ENCODE data around the gene CARS1.

Gene CARS1

DNA sequence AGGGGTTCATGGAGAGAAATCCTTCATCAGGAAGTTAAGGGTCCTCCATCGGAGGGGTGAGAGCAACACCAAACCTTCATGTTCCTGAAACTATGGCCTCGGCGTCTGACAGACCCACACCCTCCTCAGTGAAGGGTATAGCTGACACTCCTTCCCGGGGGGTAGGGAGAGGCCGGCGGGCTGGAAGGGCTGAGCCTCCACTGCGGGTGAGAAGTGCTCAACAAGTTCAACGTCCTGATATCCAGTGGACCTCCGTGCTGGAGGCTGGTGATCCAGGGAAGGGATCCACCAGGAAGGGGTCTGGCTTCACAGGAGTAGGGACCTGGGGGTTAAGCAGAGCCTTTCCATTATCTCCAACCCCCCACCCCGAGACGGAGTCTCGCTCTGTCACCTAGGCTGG, 12.3 kb downstream of the CARS1 start:
- no peak for DNase-seq (ENCODE audit: low spot score)
- TF ChIP-seq, protein P1, sequence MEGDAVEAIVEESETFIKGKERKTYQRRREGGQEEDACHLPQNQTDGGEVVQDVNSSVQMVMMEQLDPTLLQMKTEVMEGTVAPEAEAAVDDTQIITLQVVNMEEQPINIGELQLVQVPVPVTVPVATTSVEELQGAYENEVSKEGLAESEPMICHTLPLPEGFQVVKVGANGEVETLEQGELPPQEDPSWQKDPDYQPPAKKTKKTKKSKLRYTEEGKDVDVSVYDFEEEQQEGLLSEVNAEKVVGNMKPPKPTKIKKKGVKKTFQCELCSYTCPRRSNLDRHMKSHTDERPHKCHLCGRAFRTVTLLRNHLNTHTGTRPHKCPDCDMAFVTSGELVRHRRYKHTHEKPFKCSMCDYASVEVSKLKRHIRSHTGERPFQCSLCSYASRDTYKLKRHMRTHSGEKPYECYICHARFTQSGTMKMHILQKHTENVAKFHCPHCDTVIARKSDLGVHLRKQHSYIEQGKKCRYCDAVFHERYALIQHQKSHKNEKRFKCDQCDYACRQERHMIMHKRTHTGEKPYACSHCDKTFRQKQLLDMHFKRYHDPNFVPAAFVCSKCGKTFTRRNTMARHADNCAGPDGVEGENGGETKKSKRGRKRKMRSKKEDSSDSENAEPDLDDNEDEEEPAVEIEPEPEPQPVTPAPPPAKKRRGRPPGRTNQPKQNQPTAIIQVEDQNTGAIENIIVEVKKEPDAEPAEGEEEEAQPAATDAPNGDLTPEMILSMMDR (IDR thresholded peaks at IDR 0.05; ENCODE audit: borderline replicate concordance, control extremely low read depth, extremely low read depth, insufficient read depth, missing control alignments) = no peak
- in situ Hi-C loops (cut with MboI; ENCODE audit: low sequenced_read_pairs, unreplicated experiment) = no loop called here

DNA sequence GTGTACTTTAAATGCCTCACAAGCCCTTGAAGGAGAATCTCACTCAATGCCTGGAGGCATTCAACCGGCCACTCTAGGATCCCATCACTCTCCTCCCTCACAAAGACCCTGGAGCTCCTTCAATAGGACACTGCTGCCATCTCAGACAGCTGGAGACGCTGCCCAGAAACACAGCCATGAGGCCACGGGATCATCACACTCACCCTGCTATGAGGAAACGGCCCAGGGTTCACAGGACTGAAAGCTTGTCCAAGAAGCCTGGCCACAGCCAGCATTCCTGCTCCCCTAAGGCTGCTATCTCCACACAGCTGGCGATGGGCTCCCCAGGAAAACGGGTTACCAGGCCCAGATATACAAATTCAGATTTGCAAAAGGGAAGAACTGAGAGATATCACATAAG, 13.2 kb downstream of the CARS1 start:
- DNase-seq (ENCODE audit: low spot score) = no peak
- in situ Hi-C loops (cut with MboI; ENCODE audit: low sequenced_read_pairs, unreplicated experiment) = no loop called here
- TF ChIP-seq, protein P1 (IDR thresholded peaks at IDR 0.05; ENCODE audit: borderline replicate concordance, control extremely low read depth, extremely low read depth, insufficient read depth, missing control alignments) = no peak

DNA sequence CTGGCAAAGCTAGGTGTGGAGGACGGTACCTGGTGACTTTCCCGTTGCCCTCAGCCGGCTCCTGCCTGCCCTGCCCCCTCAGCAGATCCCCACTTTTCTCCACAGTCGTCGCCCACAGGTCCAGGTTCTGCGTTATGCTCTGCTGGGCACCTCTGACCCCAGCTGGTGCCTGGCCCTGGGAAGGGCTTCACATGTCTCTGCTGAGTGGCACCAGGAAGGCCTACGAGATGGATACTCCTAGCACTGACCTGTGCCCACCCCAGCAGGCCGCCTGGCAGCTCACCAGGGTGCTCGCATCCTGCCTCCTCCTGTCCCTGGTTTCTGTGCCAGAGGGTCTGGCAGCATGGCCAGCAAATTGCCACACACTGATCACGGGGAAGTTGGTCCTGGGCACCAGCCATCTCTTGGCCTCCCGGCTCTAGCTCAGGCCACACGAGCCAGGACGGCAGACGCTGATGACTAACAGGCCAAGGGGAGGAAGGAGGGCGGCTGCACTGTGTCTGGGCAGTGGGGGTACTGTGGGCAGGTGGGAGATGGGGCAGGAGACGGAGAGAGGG, 13.8 kb downstream of the CARS1 start:
- TF ChIP-seq, protein P1 (IDR thresholded peaks at IDR 0.05; ENCODE audit: borderline replicate concordance, control extremely low read depth, extremely low read depth, insufficient read depth, missing control alignments) = no peak
- no peak for DNase-seq (ENCODE audit: low spot score)
- in situ Hi-C loops (cut with MboI; ENCODE audit: low sequenced_read_pairs, unreplicated experiment) = no loop called here

DNA sequence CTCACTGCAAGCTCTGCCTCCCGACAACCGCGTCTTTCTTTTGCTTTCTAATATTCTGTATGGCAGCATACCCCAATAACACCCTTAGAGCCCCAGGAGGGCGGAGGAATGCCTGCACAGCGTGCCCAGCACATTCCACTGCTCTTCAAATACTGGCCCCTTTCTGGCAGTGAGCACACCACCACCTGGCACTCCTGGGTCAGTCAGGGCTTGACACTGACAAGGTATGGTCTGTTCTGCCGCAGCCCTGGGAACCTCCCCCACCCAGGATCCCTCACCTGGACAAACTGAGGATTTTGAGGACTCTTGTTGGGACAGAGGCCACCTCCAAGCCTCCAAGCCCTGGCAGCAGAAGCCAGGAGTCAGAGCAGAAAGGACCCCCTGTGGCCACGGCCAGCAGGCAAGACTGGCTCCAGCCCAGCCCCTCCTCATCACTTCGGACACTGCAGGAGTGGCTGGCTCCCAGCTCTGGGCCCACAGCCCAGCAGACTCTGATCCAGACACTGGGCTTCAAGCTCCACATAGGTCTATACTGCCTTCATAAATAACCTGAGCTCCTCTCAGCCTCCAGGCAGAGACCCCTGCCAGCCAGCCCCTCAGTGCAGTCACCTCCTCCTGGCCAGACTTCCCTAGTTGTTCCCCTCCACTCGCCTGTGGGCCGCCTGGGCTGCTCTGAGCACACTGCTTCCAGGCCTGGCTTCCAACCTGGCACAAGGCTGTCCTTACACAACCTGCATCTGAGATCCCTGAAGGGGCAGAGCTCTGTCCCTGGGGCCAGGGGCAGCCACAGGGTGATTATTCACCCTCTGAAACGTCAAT, 14.5 kb downstream of the CARS1 start:
- in situ Hi-C loops (cut with MboI; ENCODE audit: low sequenced_read_pairs, unreplicated experiment) = no loop called here
- TF ChIP-seq, protein P1 (IDR thresholded peaks at IDR 0.05; ENCODE audit: borderline replicate concordance, control extremely low read depth, extremely low read depth, insufficient read depth, missing control alignments) = no peak

DNA sequence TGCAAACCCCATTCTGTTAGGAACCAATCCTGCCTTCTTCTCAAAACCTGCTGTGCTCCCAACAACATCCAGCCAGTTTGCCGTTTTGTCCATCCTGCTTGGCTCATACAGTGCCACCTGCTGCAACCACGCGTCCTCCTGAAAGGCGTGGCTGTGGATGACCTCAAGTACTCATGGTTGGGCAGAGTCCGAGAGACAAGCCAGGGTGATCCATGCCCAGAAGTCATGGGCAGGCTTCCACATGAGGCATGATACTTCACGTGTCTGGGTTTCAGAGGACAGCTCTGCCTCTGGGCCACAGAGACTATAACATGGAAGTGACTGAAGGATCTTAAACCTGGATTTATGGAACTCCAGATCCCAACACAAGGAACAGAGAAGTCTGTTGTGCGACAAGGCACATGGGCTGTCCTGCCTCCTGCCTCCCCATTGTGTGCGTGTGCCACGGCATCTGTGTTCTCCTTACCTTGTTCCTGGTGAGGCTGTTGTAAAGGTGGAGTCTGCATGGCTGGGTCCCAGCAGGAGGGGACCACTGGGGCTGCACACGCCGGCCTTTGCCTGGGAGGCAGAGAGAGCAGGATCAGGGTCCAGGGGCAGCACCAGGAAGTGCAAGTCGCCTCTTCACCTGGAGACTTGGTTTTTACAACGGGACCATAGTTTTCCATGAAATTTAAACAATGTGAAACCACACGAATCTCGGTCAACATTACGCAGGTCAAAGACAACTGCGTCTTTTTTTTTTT, 15.4 kb downstream of the CARS1 start:
- no peak for DNase-seq (ENCODE audit: low spot score)
- TF ChIP-seq, protein P1 (IDR thresholded peaks at IDR 0.05; ENCODE audit: borderline replicate concordance, control extremely low read depth, extremely low read depth, insufficient read depth, missing control alignments) = no peak
- in situ Hi-C loops (cut with MboI; ENCODE audit: low sequenced_read_pairs, unreplicated experiment) = no loop called here

More for the DNA sequence above, 14.5 kb downstream of the CARS1 start:
- no peak for DNase-seq (ENCODE audit: low spot score)

DNA sequence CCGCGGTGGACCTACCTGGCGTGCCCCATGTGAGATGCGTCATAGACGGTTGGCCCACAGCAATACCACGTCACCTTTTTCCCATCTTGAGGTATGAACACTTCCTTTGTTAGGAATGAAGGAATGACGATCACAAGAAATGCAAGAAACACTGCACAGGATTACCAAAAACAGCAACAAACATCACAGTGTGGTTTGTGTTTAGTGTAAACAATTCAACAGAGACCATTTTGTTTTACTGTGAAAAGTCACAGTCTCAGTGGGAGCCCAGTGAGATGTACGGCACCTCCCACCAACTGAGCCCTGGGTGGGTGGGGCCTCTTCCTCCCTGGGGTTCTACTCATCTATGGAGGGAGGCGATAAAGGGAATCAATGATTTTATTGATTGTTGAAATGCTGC, 16.3 kb downstream of the CARS1 start:
- in situ Hi-C loops (cut with MboI; ENCODE audit: low sequenced_read_pairs, unreplicated experiment) = no loop called here
- DNase-seq (ENCODE audit: low spot score) = no peak
- TF ChIP-seq, protein P1 (IDR thresholded peaks at IDR 0.05; ENCODE audit: borderline replicate concordance, control extremely low read depth, extremely low read depth, insufficient read depth, missing control alignments) = no peak
